C1 segment of cervical spinal cord (tissue), 14 donors: Measurements from ENCODE around the gene CRYBA2.
A peak's percentile ranks its signal among the peaks of the same experiment; 100 is the strongest.

Experiments
- DNase-seq, 14 donors: peaks; one replicate each; lab custom pipeline; 2025; lab: John Stamatoyannopoulos, UW

CRYBA2 gene

GRCh38 chr2:218982586-218983262 is 10.5 kb downstream of the CRYBA2 start:
- no peak for DNase-seq

GRCh38 chr2:218981881-218982585 is 11.2 kb downstream of the CRYBA2 start:
- DNase-seq: no peak

- DNase-seq: no peak
Measured at GRCh38 chr2:218981390-218981880, 11.8 kb downstream of the CRYBA2 start.

DNA sequence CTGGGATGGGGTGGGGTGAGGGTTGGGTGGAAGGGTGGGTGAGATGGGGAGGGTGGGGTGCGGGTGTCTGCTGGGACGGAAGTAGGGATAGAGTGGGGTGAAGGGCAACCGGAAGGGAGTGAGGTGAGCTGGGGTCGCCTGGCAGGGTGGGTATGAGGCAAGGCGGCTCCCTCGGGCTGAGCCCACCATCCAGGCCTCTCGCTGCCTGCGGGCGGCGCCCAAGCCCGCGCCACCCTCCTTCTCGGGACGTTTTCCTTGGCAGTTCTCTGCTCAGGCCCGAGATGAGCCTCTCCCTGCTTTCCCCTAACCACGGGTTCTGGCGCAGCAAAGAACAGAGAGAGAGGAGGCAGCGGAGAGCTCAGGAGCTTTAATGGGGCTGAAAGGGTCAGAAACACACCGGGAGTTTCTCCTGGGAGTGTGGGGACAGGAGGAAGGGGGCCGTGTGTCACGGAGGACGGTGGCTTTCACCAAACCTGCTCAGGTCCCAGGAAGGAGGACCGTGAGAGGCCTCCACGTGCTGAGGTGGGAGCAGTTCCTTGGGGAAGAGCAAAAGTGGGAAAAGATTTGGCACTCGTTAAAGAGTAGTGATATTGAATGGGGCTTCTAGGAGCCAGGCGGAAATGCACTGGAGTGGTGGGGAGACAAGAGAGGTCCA is 12.4 kb downstream of the CRYBA2 start:
- no peak for DNase-seq

DNA sequence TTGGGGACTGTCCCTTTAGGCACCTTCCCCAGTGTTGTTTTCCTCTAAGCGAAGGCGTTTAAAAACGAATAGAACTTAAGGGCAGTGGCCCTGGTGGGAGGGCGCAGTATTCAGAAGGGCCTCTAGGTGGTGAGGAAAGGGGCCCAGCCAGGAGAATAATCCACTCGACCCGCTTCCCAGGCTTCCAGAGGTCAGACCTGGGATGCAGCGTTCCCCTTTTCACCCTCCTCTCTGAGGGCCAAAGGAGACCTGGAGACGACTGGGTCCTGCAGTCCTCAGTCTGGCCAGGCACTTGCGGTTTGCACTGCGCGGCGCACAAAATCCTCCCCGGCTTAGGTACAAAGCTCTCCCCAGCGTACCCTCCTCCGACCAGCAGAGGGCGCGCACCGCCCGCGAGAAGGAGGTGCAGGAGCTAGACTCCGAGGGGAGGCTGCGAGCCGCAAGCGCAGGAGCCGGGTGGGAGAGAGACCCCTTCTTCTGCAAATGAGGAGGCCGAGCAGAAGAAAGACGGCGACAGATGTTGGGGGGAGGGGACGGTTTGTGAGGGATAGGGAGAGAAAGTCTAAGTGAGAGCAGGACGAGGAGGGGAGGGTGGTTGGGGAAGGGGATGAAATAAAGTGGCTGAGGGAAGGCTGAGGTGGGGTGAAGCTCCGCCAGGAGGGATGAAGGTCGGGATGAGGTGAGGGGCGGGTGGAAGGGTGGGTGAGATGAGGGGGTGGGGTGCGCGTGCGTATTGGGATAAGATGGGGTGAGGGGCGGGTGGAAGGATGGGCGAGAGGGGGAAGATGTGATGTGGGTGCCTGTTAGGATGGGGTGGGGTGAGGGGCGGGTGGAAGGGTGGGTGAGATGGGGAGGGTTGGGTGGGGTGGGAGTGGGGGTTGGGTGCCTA is 13.1 kb downstream of the CRYBA2 start:
- peak in 11 of 14 donors; percentile 4 to 61 (median 40) for DNase-seq

DNA sequence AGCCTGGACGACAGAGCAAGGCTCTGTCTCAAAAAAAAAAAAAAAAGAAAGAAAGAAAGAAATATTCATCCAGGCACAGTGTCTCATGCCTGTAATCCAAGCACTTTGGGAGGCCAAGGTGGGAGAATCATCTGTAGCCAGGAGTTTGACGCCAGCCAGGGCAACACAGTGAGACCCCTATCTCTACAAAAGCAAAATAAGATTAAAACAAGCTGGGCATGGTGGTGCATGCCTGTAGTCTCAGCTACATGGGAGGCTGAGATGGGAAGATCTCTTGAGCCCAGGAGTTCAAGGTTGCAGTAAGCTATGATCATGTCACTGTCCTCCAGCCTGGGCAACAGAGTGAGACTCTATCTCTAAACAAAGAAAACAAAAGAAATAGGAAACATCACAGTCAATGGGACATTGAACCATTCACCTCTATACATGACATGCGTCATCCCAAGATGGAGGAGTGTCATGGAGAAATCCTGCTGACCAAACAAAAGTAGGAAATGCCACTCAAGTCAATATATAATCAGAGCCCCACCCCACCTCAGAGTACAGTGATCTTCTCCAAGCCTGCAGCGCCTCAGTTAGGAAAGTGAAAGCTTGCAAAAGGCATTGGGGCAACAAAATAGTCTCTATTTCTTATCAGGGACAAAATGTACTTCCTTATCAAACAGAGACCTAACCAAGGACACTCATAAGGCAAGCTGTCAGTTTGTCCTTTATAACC is 18.0 kb downstream of the CRYBA2 start:
- no peak for DNase-seq

DNA sequence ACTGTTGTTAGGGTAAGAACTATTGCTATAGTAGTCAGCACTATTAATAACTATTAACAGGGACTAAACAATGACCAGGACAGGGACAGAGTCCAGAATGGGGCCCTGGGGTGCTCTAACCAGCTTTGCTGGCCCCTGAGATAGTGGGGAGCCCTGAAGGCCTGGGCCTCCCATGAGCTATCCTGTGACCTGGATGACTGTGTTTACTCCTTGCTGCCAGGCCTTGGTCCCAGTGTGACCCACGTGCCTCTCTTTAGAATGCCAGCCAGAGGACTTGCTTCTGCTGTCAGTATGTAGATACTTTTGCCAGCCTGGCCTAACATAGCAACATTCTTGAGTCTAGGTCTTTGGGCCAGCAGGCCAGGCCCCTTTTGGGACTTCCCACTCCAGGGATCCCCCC is 22.3 kb downstream of the CRYBA2 start:
- no peak for DNase-seq

GRCh38 chr2:218964041-218964771 is 29.0 kb downstream of the CRYBA2 start:
- no peak for DNase-seq

DNA sequence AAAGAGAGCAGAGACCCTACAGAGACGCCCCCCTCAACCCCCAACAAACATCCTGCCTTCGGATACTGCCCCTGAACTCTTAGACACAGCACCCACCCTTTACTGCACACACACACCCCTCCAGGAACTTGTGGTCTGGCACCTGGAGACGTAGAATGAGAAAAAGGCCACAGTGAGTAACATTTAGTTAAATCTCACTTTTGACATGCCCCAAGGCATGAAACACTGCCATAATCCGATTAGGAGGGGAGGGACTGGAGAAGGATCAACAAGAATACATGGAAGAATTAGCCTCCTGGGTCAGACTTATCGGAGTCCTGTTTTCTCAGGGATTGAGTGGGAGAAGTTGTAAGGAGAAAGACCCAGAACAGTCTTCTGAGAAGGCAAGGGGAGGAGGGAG is 29.6 kb downstream of the CRYBA2 start:
- no peak for DNase-seq

DNA sequence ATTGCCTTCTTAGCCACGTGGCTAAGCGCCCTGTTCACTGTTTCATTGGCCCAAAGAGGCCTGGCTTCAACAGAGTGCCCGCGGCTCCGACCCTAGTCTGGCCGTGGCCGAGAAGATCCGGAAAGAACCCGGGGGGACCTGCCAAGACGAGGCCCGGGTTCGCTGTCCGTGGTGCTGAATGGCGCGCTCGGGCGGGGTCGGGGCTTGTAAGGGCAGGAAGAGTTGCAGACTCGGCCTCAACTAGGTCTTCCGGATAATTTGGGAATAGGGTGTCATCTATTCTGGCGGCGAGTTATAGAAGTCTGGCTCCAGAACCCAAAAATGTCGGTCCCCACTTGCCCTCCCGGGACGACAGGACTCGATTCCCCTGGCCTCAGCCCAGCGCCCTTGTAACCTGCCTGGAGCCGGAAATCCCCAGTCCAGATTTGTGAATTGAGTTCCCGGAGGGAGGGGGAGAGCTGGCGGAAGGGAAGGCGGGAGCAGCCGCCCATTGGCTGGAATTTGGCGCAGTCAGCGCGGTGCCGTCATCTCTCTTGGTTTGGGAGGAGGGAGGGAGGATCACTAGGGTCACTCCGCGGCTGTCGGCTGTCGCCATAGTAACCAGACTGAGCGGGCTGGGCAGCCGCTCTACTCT is 30.2 kb downstream of the CRYBA2 start:
- peak in 9 of 14 donors; percentile 4 to 95 (median 31) for DNase-seq

DNA sequence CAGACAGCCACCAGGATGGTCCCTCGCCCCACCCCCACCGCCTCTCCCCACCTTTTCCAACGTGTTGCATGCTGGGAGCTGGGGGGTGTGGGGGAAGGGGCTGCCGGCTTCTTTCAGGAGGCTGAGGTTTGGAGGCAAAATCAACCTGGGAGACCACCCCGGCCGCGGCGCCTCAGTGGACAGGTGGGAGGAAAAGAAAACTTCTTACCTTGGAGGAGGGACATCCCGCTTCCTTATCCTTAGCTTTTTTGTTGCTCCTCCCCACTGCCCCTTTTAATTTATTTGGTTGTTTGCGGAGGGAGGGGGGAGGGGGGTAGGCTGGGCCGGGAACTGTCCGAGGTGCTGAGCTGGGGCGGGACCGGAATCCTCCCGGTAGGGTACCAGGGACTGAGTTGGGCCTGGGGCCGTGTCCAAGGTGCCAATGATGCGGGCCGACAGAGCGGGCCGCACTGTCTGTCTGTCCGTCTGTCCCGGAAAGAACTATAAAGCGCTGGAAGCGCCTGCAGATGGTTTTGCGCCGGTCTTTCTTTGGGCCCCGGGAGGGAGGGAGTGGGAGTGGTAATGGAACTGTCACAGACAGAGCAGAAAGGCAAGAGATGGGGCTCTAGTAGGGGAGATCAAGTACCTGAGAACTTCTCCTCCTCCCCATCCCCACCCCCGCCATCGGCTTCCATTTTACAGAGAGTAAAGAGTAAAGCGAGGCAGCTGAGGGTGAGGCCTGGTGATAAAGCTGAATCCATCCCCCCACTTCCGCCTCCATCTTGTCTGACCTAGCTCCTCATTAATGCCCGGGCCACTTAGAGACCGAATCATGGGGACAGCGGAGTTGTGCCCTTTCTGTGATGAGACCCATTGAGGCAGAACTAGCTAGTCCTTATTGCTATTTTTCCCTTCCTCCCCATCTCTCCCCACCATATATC is 31.3 kb downstream of the CRYBA2 start:
- DNase-seq: peak in 1 of 14 donors; percentile 6

GRCh38 chr2:218961229-218961628 is 32.0 kb downstream of the CRYBA2 start:
- no peak for DNase-seq

DNA sequence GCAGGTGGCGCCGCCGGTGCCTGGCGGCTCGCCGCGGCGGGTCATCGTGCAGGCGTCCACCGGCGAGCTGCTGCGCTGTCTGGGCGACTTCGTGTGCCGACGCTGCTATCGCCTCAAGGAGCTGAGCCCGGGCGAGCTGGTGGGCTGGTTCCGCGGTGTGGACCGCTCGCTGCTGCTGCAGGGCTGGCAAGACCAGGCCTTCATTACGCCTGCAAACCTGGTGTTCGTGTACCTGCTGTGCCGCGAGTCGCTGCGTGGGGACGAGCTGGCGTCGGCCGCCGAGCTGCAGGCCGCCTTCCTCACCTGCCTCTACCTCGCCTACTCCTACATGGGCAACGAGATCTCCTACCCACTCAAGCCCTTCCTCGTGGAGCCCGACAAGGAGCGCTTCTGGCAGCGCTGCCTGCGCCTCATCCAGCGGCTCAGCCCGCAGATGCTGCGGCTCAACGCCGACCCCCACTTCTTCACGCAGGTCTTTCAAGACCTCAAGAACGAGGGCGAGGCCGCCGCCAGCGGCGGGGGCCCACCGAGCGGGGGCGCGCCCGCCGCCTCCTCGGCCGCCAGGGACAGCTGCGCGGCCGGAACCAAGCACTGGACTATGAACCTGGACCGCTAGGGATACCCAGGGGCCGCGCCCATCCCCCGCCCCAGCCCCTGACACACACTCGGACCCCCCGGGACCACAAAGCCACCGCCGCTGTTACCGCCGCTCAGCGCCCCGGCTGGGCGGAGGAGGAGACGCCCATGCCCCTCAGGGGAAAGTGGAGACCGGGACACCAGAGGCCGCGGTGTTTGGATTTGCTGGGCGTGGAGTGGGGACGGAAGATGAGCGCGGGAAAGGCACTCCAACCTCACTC is 32.7 kb downstream of the CRYBA2 start:
- DNase-seq: peak in 1 of 14 donors; percentile 37

DNA sequence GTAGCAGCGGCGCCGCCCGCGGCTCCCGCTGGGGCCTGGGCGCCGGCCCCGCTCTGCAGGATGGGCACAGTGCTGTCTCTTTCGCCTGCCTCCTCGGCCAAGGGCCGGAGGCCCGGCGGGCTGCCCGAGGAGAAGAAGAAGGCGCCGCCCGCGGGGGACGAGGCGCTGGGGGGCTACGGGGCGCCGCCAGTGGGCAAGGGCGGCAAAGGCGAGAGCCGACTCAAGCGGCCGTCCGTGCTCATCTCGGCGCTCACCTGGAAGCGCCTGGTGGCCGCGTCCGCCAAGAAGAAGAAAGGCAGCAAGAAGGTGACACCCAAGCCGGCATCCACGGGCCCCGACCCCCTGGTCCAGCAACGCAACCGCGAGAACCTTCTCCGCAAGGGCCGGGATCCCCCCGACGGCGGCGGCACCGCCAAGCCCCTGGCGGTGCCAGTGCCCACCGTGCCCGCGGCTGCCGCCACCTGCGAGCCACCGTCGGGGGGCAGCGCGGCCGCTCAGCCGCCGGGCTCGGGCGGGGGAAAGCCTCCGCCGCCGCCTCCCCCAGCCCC is 33.4 kb downstream of the CRYBA2 start:
- DNase-seq: no peak

DNA sequence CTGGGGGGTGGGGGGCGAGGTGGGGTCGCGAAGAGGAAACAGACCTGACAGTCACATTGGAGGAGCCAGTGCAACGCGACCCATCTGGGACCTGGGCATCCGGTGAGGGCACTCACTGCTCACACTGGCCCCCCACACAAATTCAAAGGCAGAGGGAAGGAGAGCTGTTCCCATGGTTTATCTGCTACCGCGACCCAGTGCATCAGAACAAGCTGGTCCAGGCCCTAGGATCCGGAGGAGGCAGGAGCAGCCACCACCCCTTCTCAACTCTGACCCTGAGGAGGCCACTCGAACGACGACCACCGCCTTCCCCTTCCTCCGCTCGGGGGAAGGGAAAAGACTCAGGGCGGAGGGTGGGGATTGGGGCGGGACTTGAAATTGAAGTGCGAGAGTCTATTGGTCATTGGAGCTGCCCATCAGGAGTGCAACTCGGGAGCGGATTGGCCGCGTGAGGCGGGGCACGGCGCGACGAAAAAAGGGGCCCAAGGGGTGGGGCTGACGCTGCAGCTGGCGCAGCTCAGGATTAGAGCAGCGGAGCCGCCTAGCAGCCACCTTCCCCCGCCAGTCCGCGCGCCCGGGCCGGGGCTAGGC is 34.0 kb downstream of the CRYBA2 start, which contains the start of gene CDK5R2:
Gene CDK5R2, plus strand, starts transcription at position 526 of the 591 bp plus-strand sequence. CDS start 155 bp downstream, outside the sequence.
- peak in 12 of 14 donors; percentile 19 to 93 (median 40) for DNase-seq

DNA sequence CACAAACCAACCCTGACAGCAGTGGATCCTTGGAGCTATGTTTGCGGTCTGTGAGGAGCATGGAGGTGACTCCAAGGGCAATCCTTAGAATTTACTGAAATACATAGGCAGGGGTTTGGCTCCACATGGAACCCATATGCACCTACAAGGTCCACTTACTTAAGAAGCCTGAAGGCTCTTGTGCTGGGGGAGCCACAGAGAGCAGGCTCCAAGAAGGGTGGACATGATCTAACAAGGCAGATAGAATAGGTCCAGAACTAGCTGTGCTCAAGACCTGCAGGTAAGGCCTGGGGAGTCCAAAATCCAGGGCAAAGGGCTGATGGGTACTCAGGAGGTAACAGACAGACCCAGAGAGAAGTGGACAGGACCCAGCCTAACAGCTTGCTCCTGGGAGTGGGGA is 34.9 kb downstream of the CRYBA2 start:
- no peak for DNase-seq

GRCh38 chr2:218957671-218958070 is 35.6 kb downstream of the CRYBA2 start:
- no peak for DNase-seq
